HepG2 (cell line): ENCODE results near the gene ANGPTL2. TPM values are rescaled to one million over a fixed set of nuclear protein-coding genes. Genes with fewer than 3 reads are reported as not detected.

Source experiments
- ATAC-seq: fragments of 200-7000 bp; cut with Tn5 transposase; 3 replicates; pipeline ENCODE4 v1.9.1; 2020; ENCODE audit warnings: mild to moderate bottlenecking, moderate library complexity
- BruUV-seq: library from RNA; stranded (reverse); fragments of 400-500 nt; replicated peaks from 2 replicates; lab custom pipeline; 2021; lab: Mats Ljungman, UMichigan
- CTCF ChIA-PET: fragments of 300-600 bp; formaldehyde crosslinking; extraction: SDS; loops from one replicate; lab custom pipeline; 2021; ENCODE audit warnings: low total read pairs, inconsistent platforms, low intra/inter-chr PET ratio; lab: Yijun Ruan, JAX
- POLR2A ChIA-PET: fragments of 350-600 bp; sonication (Branson Sonifier 250); formaldehyde crosslinking; loops from one replicate; lab custom pipeline; 2020; ENCODE audit warnings: antibody characterized with exemption, inconsistent platforms; lab: Yijun Ruan, JAX
- DNase-seq: peaks from one replicate; pipeline ENCODE4 v3.0.0-alpha.2; 2015; ENCODE audit warnings: low spot score
- FAIRE-seq: peaks from 3 replicates; lab custom pipeline; 2011; peaks lifted over from hg19 to GRCh38; lab: Jason Lieb, UNC
- H2AFZ ChIP-seq: one replicate; pipeline ENCODE4 v1.6.1; 2011; ENCODE audit warnings: low read length, inconsistent platforms
- H3K27ac ChIP-seq: fragments of 300-600 bp; 3 replicates; pipeline ENCODE4 v1.8.0; 2011; ENCODE audit warnings: mixed run types, mild to moderate bottlenecking, mixed read lengths, low read length, inconsistent platforms; ENCODE audit not compliant: insufficient read depth; ENCODE audit errors: extremely low read length
- H3K27me3 ChIP-seq, 2 experiments: fragments of 200-600 bp in 1 of 2; 2 replicates in 1 of 2; 3 replicates in 1 of 2; pipeline versions ENCODE4 v1.6.0 to v1.8.0; 2011; ENCODE audit warnings: low read length in 2 of 2, mild to moderate bottlenecking in 2 of 2, moderate library complexity in 2 of 2, inconsistent platforms in 1 of 2; ENCODE audit not compliant: insufficient read depth in 2 of 2, control insufficient read depth in 1 of 2
- H3K36me3 ChIP-seq, 2 experiments: fragments of 200-600 bp in 1 of 2; replicated peaks in 1 of 2; 2 replicates in 1 of 2; 3 replicates in 1 of 2; pipeline versions ENCODE4 v1.5.1 to v1.8.0; 2011; ENCODE audit warnings: low read length in 2 of 2, inconsistent platforms in 1 of 2; ENCODE audit not compliant: insufficient read depth in 2 of 2, control insufficient read depth in 1 of 2
- H3K4me1 ChIP-seq: 2 replicates; pipeline ENCODE4 v1.5.1; 2012; ENCODE audit warnings: low read length, inconsistent platforms; ENCODE audit not compliant: insufficient read depth
- H3K4me2 ChIP-seq: 2 replicates; pipeline ENCODE4 v1.6.0; 2011; ENCODE audit warnings: low read depth, low read length, inconsistent platforms
- H3K4me3 ChIP-seq, 3 experiments: fragments of 200-600 bp in 1 of 3; sonication (generic), shearing (Covaris generic) in 1 of 3; replicated peaks in 1 of 3; 2 replicates each; pipeline ENCODE4 v1.5.1; 2011 to 2016; ENCODE audit warnings: low read length in 3 of 3, inconsistent platforms in 2 of 3, low read depth in 2 of 3, mild to moderate bottlenecking in 2 of 3, control low read depth in 1 of 3, mixed read lengths in 1 of 3; ENCODE audit not compliant: insufficient read depth in 1 of 3
- H3K79me2 ChIP-seq: one replicate; pipeline ENCODE4 v1.6.1; 2011; ENCODE audit warnings: low read length, inconsistent platforms; ENCODE audit not compliant: insufficient read depth
- H3K9ac ChIP-seq: 2 replicates; pipeline ENCODE4 v1.6.0; 2011; ENCODE audit warnings: mild to moderate bottlenecking, low read depth, low read length, inconsistent platforms; ENCODE audit not compliant: insufficient read depth
- H3K9me3 ChIP-seq: 2 replicates; pipeline ENCODE4 v1.5.1; 2012; ENCODE audit warnings: mild to moderate bottlenecking, low read length
- H4K20me1 ChIP-seq: 2 replicates; pipeline ENCODE4 v1.6.0; 2011; ENCODE audit warnings: inconsistent platforms, mild to moderate bottlenecking, low read length, moderate library complexity; ENCODE audit not compliant: insufficient read depth
- HNRNPL ChIP-seq: fragments of 200-400 bp; formaldehyde crosslinking; IDR thresholded peaks from 2 replicates; pipeline ENCODE4 v1.6.1; 2017; ENCODE audit warnings: mild to moderate bottlenecking, low read depth, low read length
- SRY ChIP-seq: sonication (generic); formaldehyde crosslinking; IDR thresholded peaks from 2 replicates; pipeline ENCODE4 v1.8.0; 2022; ENCODE audit warnings: mild to moderate bottlenecking, missing genetic modification reagents
- ZNF205 ChIP-seq: IDR thresholded peaks from 2 replicates; pipeline ENCODE4 v1.6.1; 2018; ENCODE audit warnings: missing biosample characterization, missing genetic modification reagents
- ZNF703 ChIP-seq: sonication (generic); formaldehyde crosslinking; IDR thresholded peaks from 2 replicates; pipeline ENCODE4 v1.5.1; 2020; ENCODE audit warnings: missing genetic modification reagents, mild to moderate bottlenecking, moderate library complexity, borderline replicate concordance
- WGBS: methylation state at CpG from one replicate; pipeline ENCODE4 v1.1.6; 2017; ENCODE audit warnings: low lambda C conversion rate; 5-methylcytosine and 5-hydroxymethylcytosine counted together
- in situ Hi-C: cut with HindIII; loops from 2 replicates; pipeline ENCODE4 v1.10.0; 2017; ENCODE audit warnings: low pct_unique_long_range_greater_than_20kb; ENCODE audit not compliant: extremely low pct_ligation_motif_present
- intact Hi-C: fragments of 100-400 bp; cut with micrococcal nuclease; formaldehyde crosslinking; loops from one replicate; pipeline ENCODE4 v1.10.0; 2022; ENCODE audit not compliant: unreplicated experiment
- polyA plus RNA-seq, 8 experiments: library from polyadenylated mRNA; depleted of rRNA in 3 of 8; stranded (reverse) in 7 of 8; unstranded in 1 of 8; fragments of >200 nt; fragmentation: Illumina TruSeq in 4 of 8; extraction: Trizol in 4 of 8; gene quantifications; 2 replicates each; pipeline versions ENCODE4 v1.2.1 to v1.2.3, GENCODE V29; 2011 to 2016; ENCODE audit warnings: low read depth in 4 of 8, missing spikeins in 1 of 8, mixed read lengths in 1 of 8; ENCODE audit not compliant: insufficient read depth in 1 of 8
- total RNA-seq, 5 experiments: library from RNA; depleted of rRNA; stranded (reverse); fragments of >200 nt; fragmentation: Illumina TruSeq; extraction: Trizol; gene quantifications; 2 replicates each; pipeline ENCODE4 v1.2.3, GENCODE V29; 2016; ENCODE audit warnings: low read depth in 1 of 5
- TF ChIP-seq, protein P1 (sequence below): sonication (generic); formaldehyde crosslinking; IDR thresholded peaks from 2 replicates; pipeline ENCODE4 v1.5.1; 2020; ENCODE audit warnings: missing genetic modification reagents, mild to moderate bottlenecking, borderline replicate concordance

The ANGPTL2 gene
- total and polyA plus RNA-seq, 2 of the 13 experiments (the other 11 are each of a cell fraction or from before 2014, with no cell fraction given), result 0.91 to 21.0 TPM

DNA sequence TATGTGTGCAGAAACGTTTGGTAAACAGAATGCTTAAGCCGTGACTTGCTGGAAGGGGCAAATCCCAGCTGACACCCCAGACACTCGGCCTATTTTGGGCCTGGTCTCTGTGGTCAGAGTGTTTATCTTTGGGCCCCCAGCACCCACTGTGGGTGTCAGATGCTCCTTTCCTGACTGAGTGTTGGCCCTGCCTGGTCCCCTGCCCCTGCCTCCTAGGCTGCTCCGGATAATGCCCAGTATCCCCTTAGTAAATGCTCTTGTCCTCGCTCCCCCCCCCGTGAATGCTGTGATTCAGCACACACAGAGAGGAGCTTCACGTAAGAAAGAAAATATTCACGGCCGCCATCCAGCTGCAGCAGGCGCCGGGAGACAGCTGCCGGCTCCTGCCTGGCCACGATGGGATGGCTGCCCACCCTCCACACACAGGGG, 11.3 kb upstream of the ANGPTL2 start:
- 44% methylated on average over 13 of the region's 13 CpGs for WGBS
- no peaks in the 10 kb centered on the region for H3K36me3 ChIP-seq
- FAIRE-seq (no peak), ATAC-seq (no peak; the same call in 2 of the 3 replicates), DNase-seq (no peak)
- H3K27me3 ChIP-seq, result no peaks in the 10 kb centered on the region; a peak in 1 of 5 replicates
- ChIA-PET POLR2A (interaction anchor here (1.6 kb wide), 1 partner anchor 11 kb away, joined by 7 read pairs; the partner anchor contains the start of gene ANGPTL2), CTCF (no interaction called here)
- H3K9ac ChIP-seq, result no peak overlapping the region
- H2AFZ ChIP-seq, result no peak overlapping the region
- H3K9me3 ChIP-seq, result no peaks in the 10 kb centered on the region
- no peak overlapping the region for H3K27ac ChIP-seq
- no TSS peak for BruUV-seq
- intact Hi-C loops, result loop anchor here (2.0 kb wide), 1 partner anchor 67 kb away; no protein-coding TSS in a partner anchor
- no peak for TF ChIP-seq ZNF205
- TF ChIP-seq, protein P1, sequence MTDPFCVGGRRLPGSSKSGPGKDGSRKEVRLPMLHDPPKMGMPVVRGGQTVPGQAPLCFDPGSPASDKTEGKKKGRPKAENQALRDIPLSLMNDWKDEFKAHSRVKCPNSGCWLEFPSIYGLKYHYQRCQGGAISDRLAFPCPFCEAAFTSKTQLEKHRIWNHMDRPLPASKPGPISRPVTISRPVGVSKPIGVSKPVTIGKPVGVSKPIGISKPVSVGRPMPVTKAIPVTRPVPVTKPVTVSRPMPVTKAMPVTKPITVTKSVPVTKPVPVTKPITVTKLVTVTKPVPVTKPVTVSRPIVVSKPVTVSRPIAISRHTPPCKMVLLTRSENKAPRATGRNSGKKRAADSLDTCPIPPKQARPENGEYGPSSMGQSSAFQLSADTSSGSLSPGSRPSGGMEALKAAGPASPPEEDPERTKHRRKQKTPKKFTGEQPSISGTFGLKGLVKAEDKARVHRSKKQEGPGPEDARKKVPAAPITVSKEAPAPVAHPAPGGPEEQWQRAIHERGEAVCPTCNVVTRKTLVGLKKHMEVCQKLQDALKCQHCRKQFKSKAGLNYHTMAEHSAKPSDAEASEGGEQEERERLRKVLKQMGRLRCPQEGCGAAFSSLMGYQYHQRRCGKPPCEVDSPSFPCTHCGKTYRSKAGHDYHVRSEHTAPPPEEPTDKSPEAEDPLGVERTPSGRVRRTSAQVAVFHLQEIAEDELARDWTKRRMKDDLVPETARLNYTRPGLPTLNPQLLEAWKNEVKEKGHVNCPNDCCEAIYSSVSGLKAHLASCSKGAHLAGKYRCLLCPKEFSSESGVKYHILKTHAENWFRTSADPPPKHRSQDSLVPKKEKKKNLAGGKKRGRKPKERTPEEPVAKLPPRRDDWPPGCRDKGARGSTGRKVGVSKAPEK (CRISPR knock-in tag), result no peak
- TF ChIP-seq ZNF703 (CRISPR knock-in tag), result no peak
- no peak for TF ChIP-seq SRY (CRISPR knock-in tag)
- TF ChIP-seq HNRNPL, result 0 out of 2 replicates have a peak, but pooled peaks have one; percentile 8
- in situ Hi-C loops, result no loop called here
- peak overlapping the region; percentile 60 for H3K4me2 ChIP-seq
- H3K4me1 ChIP-seq, result peaks cover 57% of the 10 kb centered on the region
- no peaks in the 10 kb centered on the region for H3K79me2 ChIP-seq
- no peaks in the 10 kb centered on the region for H4K20me1 ChIP-seq
- peak overlapping the region in 1 of 3 experiments; percentile 20; a peak in 1 of 6 replicates for H3K4me3 ChIP-seq
